Activated CD8-positive, alpha-beta memory T cell treated with anti-CD3 and anti-CD28 coated beads for 36 hours (primary cell): ENCODE measurements around the gene CCR7. TPM values are rescaled to one million over a fixed set of nuclear protein-coding genes. Genes with fewer than 3 reads are reported as not detected.

Experiments used
- CTCF ChIA-PET: fragments of 350-600 bp; sonication (Branson Sonifier 250); formaldehyde crosslinking; loops from one replicate; lab custom pipeline; 2021; ENCODE audit warnings: antibody characterized with exemption; lab: Charles Lee
- POLR2A ChIA-PET: fragments of 350-600 bp; sonication (Branson Sonifier 250); formaldehyde crosslinking; loops from one replicate; lab custom pipeline; 2021; ENCODE audit warnings: antibody characterized with exemption; lab: Charles Lee
- total RNA-seq, 2 experiments: library from RNA; stranded (reverse); gene quantifications; one replicate each; pipeline ENCODE4 v1.2.3, GENCODE V29; 2021

CCR7 gene
- total RNA-seq, 2 experiments from 2014 or later: 120 to 125 TPM

DNA sequence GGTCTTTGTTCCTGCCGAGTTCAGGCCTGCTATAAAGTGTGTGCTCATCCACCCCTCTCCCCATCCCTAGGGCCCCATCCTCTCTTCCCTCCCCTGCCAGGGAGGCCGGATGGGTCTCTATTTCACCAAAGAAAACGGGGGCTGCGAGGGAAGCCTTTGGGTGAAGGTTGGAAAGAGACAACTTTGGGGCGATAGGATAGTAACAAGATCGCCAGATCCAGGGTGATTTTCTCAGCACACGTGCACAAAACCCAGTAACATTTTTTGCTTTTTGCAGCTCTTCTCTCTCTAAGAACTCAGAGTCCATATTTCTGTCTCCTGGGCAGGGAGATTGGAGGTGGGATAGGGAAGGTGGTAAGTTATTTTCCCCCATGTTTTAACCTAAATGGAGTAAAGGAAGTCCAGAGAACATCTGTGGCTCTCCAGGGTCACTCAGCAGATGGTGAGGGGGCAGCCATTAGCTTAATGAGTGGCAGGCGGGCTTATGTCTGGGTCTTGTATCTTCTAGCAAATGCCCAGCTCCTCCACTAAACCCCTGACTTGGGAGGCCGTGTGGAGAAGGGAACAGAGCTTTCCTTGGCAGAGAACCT, 6.9 kb downstream of the CCR7 start:
- ChIA-PET POLR2A (interaction anchor here (1.0 kb wide), 1 partner anchor 10 kb away, joined by 3 read pairs; no protein-coding TSS in a partner anchor), CTCF (interaction anchor here (0.9 to 4.8 kb wide), 4 partner anchors 10 to 258 kb away, joined by 3 to 41 read pairs (median 6); no protein-coding TSS in a partner anchor)

DNA sequence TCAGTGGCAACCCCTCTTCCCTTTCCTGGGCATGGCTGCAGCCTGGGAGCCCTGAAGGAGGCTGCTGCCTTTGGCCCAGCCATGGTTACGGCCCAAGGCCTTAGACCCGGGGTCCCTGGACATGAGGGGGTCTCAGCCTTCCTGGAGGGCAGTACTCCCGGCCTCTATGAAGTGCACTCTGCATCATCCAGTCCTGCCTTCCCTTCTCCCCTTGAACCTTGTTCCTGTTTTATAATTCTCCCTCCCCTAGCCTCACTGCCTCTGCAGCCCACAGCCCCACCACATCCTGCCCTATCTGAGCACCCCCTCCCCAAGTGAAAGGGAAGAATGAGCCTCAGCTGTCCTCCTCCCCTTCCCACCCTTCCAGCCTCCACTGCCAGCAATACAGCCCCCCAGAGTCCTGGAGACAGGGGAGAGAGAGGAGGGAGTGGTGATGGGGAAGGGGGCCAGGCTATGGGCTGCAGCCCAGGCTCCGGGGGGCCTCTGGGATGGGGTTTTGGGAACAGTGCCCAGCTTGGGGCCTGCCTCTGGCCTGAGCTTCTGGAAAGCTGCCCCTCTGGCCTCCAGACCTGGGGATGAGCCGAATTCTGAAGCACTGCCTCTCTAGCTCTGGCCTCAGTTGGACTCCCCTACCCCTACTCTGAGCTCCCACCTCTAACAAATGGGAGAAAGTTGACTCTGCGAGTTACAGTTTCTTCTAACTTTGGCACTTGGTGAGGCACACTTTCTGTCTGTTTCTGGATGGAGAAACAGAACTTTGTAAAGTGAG, 7.6 kb downstream of the CCR7 start:
- ChIA-PET POLR2A (no interaction called here), CTCF (interaction anchor here (1.1 to 4.8 kb wide), 3 partner anchors 10 to 46 kb away, joined by 3 to 41 read pairs (median 8); no protein-coding TSS in a partner anchor)

DNA sequence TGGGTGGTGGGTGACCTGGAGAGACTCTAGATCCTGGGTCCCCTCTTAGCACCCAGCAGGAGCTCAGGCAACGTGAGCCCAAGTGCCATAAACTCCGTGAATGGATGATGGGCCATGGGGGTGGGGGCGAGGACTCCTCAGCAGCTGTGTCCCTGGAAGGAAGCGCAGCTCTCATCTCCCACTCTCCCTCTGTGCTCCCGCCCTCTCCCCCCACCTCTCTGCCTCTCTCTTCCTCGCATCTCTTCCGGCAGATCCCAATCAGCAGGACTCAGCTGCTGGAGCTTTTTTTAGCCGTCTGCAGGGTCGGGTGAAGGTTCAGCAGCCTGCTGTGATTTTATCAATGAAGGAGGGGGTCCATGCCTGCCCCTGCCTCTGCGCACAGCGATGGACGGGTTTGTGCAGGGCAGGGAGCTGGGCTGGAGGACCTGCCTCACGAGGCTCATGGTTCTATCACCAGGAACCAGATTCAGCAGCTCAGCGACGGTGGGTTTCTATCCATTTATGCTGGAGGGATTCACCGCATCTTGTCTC, 8.3 kb downstream of the CCR7 start:
- POLR2A ChIA-PET: no interaction called here

DNA sequence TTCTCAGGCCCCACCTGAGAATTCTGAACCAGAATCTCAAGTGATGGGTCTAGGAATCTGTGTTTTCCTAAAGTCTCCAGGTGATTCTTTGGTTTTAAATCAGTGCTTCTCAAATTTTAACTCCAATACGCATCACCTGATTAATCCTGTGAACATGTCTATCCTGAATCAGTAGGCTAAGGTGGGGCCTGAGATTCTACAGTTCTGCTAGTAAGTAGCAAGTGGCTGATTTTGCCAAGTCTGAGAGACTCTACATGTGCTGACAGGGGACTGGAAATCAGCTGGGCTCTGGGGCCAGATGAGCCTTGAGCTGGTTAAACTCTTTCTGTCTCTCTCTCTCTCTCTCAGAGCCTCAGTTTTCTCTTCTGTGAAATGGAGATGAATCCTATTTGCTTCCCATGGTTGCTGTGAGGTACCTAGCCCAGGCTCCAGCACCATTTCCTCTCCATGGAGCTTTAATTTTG, 9.0 kb downstream of the CCR7 start:
- ChIA-PET POLR2A (no interaction called here), CTCF (interaction anchor here (2.3 kb wide), 1 partner anchor 23 kb away, joined by 13 read pairs; no protein-coding TSS in a partner anchor)

More for the DNA sequence above, 8.3 kb downstream of the CCR7 start:
- CTCF ChIA-PET: interaction anchor here (1.1 kb wide), 1 partner anchor 46 kb away, joined by 3 read pairs; no protein-coding TSS in a partner anchor

DNA sequence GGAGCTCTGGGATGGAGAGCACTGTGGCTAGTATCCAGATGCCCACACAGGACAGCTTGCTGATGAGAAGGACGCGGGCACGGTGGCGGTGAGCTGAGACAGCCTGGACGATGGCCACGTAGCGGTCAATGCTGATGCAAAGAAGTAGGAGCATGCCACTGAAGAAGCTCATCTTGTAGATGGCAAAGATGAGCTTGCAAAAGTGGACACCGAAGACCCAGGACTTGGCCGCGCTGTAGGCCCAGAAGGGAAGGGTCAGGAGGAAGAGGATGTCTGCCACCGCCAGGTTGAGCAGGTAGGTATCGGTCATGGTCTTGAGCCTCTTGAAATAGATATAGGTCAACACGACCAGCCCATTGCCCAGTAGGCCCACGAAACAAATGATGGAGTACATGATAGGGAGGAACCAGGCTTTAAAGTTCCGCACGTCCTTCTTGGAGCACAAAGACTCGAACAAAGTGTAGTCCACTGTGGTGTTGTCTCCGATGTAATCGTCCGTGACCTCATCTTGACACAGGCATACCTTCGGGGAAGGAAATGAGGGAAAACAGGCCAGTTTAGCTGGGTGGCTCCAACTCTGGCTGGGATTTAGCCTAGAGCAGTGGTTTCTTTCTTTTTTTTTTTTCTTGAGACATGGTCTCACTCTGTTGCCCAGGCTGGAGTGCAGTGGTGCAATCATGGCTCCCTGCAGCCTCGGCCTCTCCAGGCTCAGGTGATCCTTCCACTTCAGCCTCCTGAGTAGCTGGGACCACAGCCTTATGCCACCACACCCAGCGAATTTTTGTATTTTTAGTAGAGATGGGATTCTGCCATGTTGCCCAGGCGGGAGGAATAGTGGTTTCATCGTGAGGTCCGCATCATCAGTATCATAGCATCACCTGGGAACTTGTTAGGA, 9.7 kb downstream of the CCR7 start:
- CTCF ChIA-PET: interaction anchor here (1.0 to 2.3 kb wide), 4 partner anchors 7 to 79 kb away, joined by 3 to 13 read pairs (median 4); no protein-coding TSS in a partner anchor

DNA sequence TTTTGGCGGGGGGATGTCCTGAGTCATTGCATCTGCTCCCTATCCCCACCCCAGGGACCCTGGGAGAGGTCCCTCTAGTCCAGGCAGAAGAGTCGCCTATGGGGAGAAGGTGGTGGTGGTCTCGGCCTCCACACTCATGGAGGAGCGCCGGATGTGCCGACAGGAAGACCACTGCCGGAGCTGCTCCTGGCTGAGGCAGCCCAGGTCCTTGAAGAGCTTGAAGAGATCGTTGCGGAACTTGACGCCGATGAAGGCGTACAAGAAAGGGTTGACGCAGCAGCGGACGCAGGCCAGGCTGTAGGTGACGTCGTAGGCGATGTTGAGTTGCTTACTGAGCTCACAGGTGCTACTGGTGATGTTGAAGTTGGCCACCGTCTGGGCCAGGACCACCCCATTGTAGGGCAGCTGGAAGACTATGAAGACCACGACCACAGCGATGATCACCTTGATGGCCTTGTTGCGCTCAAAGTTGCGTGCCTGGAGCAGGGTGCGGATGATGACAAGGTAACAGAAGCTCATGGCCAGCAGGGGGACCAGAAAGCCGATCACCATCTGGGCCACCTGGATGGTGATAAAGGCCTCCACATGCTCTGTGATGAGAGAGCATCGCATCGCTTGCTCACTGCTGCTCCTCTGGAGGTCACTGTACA, 10.5 kb downstream of the CCR7 start:
- CTCF ChIA-PET: interaction anchor here (0.5 to 2.3 kb wide), 8 partner anchors 8 to 206 kb away, joined by 3 to 13 read pairs (median 3); no protein-coding TSS in a partner anchor
- POLR2A ChIA-PET: interaction anchor here (1.2 to 1.4 kb wide), 2 partner anchors 8 to 15 kb away, joined by 6 read pairs; no protein-coding TSS in a partner anchor

More for the DNA sequence above, 9.7 kb downstream of the CCR7 start:
- POLR2A ChIA-PET: interaction anchor here (0.5 kb wide), 1 partner anchor 113 kb away, joined by 3 read pairs; no protein-coding TSS in a partner anchor

DNA sequence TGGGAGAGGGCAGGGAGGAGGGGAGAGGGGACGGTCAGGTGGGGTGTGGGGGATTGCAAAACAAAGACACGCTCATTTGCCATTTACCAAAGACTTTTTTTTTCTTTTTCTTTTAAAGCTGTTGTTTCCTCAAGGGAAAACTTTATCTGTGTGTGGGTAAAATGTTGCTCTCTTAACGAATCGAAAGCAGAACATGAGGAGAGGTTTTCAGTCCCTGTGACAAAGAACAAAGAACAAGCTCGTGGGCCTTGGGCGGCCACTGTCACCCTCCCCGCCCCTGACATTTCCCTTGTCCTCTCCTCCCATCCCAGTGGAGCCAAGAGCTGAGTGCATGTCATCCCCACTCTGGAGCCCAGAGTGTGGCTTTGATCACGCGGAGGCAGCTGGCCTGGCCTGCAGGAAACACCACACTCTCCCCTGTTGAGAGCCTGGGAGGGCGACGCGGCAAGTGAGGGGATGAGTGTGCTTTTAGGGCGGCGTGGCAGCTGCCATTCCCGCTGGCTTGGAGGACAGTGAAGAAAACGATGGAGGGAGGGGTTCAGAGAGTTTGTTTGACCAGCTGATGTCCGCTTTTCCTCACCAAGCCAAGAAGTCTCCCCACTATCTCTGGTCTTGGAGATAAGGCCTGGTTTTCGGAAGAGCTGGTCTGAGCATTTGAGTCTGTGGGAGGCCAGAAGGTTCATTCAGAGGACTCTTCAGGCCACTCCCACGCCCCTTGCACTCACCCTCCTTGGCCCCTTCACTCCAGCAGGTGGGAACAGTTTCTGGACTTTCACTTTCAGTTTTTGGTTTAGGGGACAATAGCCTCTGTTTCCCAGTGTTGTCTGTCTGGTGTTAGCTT, 11.4 kb downstream of the CCR7 start:
- POLR2A ChIA-PET: interaction anchor here (0.8 to 1.4 kb wide), 3 partner anchors 9 to 259 kb away, joined by 4 to 6 read pairs (median 6); no protein-coding TSS in a partner anchor
- CTCF ChIA-PET: interaction anchor here (0.5 to 2.3 kb wide), 10 partner anchors 8 to 207 kb away, joined by 3 to 13 read pairs (median 3); no protein-coding TSS in a partner anchor

DNA sequence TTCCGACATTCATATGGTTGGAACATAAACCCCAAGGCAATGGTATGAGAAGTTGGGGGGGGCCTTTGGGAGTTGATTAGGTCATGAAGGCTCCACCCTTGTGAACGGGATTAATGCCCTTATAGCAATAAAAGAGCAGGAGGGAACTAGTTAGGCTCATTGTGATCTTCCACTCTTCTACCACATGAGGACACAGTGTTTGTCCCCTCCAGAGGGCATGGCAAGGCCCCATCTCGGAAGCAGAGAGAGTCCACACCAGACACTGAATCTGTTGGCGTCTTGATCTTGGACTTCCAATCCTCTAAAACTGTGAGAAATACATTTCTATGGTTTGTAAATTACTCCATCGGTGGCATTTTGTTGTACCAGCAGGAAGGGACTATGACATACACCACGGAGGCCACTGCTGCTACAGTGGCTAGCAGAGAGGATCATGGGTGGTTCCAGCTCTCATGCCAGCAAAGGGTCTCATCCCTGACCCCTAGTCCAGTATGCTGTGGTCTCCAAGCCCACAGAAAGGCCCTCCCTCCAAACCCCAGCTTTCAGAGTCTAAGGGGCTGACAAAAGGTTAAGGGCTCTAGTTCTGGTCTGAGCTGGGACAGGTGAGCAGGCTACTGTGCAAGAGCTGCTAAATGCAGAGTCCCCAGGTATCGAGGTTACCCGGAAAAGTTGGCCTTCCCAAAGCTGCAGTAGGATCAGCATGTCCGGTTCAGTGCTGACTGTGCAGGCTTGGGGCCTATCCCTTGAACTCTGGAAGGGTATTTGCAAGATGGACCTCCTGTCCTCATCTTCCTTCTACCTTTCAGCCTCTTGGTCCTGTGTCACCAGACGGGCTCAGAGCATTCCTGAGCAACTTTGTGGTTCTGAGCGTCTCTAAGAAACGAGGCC, 12.2 kb downstream of the CCR7 start:
- ChIA-PET CTCF (interaction anchor here (0.8 to 1.4 kb wide), 3 partner anchors 20 to 198 kb away, joined by 3 read pairs; no protein-coding TSS in a partner anchor), POLR2A (interaction anchor here (0.8 to 1.4 kb wide), 4 partner anchors 10 to 258 kb away, joined by 3 to 6 read pairs (median 5); no protein-coding TSS in a partner anchor)

DNA sequence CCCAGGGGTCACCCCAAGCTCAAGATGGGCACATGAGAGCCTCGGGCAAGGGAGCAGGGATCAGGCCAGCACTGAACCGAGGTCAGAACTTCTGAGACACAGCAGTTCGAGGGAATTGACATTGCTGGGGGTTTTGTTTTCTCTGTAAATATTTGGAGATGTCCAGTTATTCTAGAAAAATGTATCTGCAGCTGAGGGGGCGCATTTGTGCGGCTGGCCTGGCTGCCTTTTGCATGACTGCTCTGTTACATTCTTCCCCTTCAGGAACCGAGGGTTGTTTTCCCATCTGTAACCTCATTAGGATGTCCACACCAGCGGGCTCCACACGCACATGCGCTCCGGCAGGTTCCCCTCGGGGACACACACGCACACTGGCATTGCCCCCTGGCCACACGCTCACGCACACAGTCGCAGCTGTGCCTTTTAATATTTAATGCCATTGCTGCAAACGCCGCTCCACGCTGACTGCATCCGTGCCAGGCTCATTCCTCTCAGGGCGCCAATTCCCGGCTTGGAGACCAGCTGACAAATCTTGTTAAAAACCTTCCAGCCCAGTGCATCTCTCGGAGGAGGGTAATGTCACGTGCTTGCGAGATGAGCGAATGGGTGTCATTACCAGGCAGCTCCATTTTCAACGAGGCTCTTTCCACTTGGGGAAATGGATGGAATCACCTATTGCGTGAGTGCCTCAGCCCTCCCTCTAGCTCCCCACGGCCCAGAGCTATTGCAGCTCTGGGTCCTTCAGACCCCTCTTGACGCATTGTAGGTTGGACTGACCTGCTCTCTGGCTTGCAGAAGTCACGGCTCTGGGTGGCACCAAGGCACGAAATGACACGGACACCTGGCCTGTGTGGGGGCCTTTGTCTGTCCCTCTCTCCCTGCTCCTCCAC, 13.1 kb downstream of the CCR7 start:
- ChIA-PET CTCF (interaction anchor here (0.5 to 1.7 kb wide), 4 partner anchors 8 to 442 kb away, joined by 3 to 10 read pairs (median 4); no protein-coding TSS in a partner anchor), POLR2A (interaction anchor here (0.8 to 3.8 kb wide), 3 partner anchors 9 to 29 kb away, joined by 3 to 15 read pairs (median 3); no protein-coding TSS in a partner anchor)

DNA sequence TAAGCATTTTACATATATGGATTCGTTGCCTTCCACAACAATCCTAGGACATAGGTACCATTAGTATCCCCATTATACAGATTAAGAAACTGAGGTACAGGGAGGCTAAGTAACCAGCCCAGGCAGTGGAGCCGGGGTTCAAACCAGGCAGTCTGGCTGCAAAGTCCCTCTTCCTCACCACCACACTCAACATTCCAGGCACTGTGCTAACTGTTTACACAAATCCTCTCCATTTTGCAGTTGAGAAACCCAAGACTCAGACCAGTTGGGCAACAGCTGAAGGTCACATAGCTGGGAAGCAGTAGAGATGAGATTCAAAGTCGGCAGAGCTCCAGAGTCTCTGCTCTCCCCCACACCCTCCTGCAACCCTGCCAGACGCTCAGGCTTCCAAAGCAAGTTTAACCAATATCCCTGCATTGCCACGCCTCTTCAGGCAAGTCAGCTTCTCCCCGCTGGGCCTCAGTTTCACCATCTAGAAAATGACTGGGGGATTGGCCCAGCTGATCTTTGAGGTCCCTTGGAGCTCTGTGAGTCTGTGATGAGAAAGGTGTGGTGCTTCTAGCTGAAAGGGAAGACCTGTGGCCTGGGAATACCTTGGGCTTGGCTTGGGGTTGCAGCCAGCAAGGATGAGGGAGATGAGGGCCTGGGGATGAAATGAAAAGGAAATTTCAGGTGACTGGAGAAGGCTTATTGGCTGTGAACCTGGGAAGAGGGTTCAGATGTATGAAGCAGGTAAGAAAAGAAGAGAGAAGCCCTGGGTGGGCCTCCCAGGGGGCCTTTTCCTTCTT, 14.0 kb downstream of the CCR7 start:
- ChIA-PET POLR2A (interaction anchor here (0.8 to 3.8 kb wide), 3 partner anchors 11 to 30 kb away, joined by 3 to 15 read pairs (median 3); no protein-coding TSS in a partner anchor), CTCF (interaction anchor here (0.7 to 1.7 kb wide), 4 partner anchors 8 to 18 kb away, joined by 3 to 10 read pairs (median 4); no protein-coding TSS in a partner anchor)

DNA sequence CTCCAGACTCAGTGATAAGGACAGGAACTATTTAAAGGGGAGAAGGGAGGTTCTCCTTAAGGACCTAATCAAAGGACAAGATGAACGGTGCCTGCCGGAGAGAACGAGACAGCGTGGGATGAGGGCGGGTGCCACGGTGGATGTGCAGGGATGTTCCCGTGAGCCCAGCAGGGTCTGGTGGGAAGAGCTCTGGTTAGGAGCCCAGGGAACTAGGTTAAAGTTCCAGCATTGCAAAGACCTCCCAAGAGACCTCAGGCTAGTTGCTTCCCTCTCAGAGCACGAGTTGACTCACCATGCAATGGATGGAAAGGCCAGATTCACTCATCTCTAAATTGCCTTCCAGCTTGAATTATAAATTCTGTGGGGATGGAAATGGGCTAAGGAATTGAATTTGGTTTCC, 14.7 kb downstream of the CCR7 start:
- POLR2A ChIA-PET: interaction anchor here (0.9 to 3.8 kb wide), 2 partner anchors 10 to 27 kb away, joined by 3 to 15 read pairs; no protein-coding TSS in a partner anchor
- CTCF ChIA-PET: interaction anchor here (0.6 to 1.7 kb wide), 3 partner anchors 10 to 11 kb away, joined by 3 to 10 read pairs (median 3); no protein-coding TSS in a partner anchor

DNA sequence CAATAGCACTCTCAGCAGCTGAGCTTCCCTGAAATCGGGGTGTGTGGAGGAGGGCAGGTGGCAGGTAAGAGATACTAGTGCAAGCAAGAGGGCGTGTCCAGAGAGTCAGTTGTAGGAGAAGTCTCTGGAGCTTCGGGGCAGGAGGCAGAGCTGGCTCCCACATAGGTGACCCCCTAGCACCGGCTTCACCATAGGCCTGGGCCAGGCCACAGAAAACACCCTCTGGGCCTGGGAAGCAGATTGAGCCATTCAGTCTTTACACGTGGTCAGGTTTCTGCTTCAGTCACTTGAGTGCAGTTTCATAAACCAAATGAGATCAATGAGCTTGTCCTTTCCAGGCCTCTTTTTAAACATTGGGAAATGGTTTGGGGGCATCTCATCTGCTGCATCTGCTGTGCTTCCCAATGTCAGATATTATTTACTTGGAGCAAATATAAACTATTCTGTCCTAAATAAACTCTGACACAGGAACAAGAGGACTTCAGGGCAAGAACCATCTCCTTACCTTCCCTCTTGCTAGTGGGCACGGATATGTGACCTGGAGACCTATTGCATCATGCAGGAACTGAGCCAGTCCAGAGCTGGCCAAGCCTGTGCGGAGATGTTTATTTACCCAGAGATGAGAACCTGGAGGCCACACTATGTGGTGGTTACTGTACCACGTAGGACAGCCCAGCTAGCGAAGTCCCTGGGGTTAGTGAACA, 16.1 kb downstream of the CCR7 start:
- ChIA-PET CTCF (interaction anchor here (0.9 to 4.9 kb wide), 5 partner anchors 9 to 260 kb away, joined by 3 to 41 read pairs (median 6); no protein-coding TSS in a partner anchor), POLR2A (interaction anchor here (1.0 to 3.8 kb wide), 5 partner anchors 9 to 187 kb away, joined by 3 to 21 read pairs (median 3); no protein-coding TSS in a partner anchor)
